CD4-positive, alpha-beta T cell (primary cell): ENCODE measurements around the gene VWA1. TPM values are rescaled to one million over a fixed set of nuclear protein-coding genes. Genes with fewer than 3 reads are reported as not detected.
"Not testable (repeated sequence)": the region's sequence is repeated elsewhere in the genome, so short reads cannot be mapped to it uniquely, and the experiment has no call there.

Source experiments
- ATAC-seq: fragments of 200-7000 bp; cut with Tn5 transposase; one replicate; pipeline ENCODE4 v1.10.0; 2022; ENCODE audit warnings: mild to moderate bottlenecking; ENCODE audit not compliant: poor library complexity
- CTCF ChIA-PET: fragments of 350-600 bp; sonication (Branson Sonifier 250); formaldehyde crosslinking; loops from one replicate; lab custom pipeline; 2021; ENCODE audit warnings: antibody characterized with exemption, inconsistent platforms; lab: Charles Lee
- POLR2A ChIA-PET: fragments of 350-600 bp; sonication (Branson Sonifier 250); formaldehyde crosslinking; loops from one replicate; lab custom pipeline; 2021; ENCODE audit warnings: antibody characterized with exemption, inconsistent platforms; lab: Charles Lee
- DNase-seq, 14 experiments: peaks; one replicate each; pipeline ENCODE4 v3.0.0-alpha.2; 2013 to 2020; ENCODE audit warnings: mixed read lengths in 2 of 14
- H3K27ac ChIP-seq, 2 donors: one replicate each; pipeline versions ENCODE4 v1.5.1 to v1.7.0; 2013; ENCODE audit warnings: low read length in 2 of 2, low read depth in 1 of 2, mild to moderate bottlenecking in 1 of 2
- H3K27me3 ChIP-seq, 2 experiments: 1 replicate in 1 of 2; 2 replicates in 1 of 2; pipeline versions ENCODE4 v1.6.1 to v1.7.0; 2013; ENCODE audit warnings: low read length in 2 of 2, control low read depth in 1 of 2, mild to moderate bottlenecking in 1 of 2, moderate library complexity in 1 of 2; ENCODE audit not compliant: insufficient read depth in 2 of 2, control insufficient read depth in 1 of 2
- H3K36me3 ChIP-seq: one replicate; pipeline ENCODE4 v1.6.1; 2013; ENCODE audit warnings: low read length, control low read depth; ENCODE audit not compliant: insufficient read depth
- H3K4me1 ChIP-seq: one replicate; pipeline ENCODE4 v1.6.1; 2013; ENCODE audit warnings: low read length, control low read depth; ENCODE audit not compliant: insufficient read depth
- H3K4me3 ChIP-seq: one replicate; pipeline ENCODE4 v1.5.1; 2013; ENCODE audit warnings: mild to moderate bottlenecking, low read length, moderate library complexity
- H3K9me3 ChIP-seq, 2 experiments: 1 replicate in 1 of 2; 2 replicates in 1 of 2; pipeline versions ENCODE4 v1.6.1 to v1.7.0; 2013; ENCODE audit warnings: low read length in 2 of 2, mild to moderate bottlenecking in 2 of 2, control low read depth in 1 of 2, moderate library complexity in 1 of 2; ENCODE audit not compliant: control insufficient read depth in 1 of 2, insufficient read depth in 1 of 2
- H3K27ac Mint-ChIP-seq: one replicate; pipeline ENCODE4 v1.8.0; 2020; ENCODE audit warnings: mixed read lengths
- H3K27me3 Mint-ChIP-seq: one replicate; pipeline ENCODE4 v1.8.0; 2021; ENCODE audit warnings: mixed read lengths
- H3K36me3 Mint-ChIP-seq: one replicate; pipeline ENCODE4 v1.8.0; 2021; ENCODE audit warnings: low read depth, mixed read lengths
- H3K4me1 Mint-ChIP-seq: one replicate; pipeline ENCODE4 v1.8.0; 2021; ENCODE audit warnings: low read depth, mixed read lengths
- H3K4me3 Mint-ChIP-seq: one replicate; pipeline ENCODE4 v1.8.0; 2020; ENCODE audit warnings: mild to moderate bottlenecking, mixed read lengths
- H3K9me3 Mint-ChIP-seq: one replicate; pipeline ENCODE4 v1.8.0; 2020; ENCODE audit warnings: mixed read lengths
- intact Hi-C, 2 experiments: fragments of 100-400 bp; cut with DNase I in 1 of 2; cut with micrococcal nuclease in 1 of 2; formaldehyde crosslinking; loops; one replicate each; pipeline versions ENCODE4 v1.15.1 to v1.9.0; 2023 to 2025; cut with DNase I, micrococcal nuclease
- total RNA-seq, 174 experiments: library from RNA in 2 of 174; stranded (reverse) in 2 of 174; gene quantifications; one replicate each; pipeline ENCODE4 v1.2.3 and lab custom pipeline; 2021 to 2026
- TF ChIP-seq, protein P1 (sequence below): fragments of 200-600 bp; IDR thresholded peaks from one replicate; pipeline ENCODE4 v1.8.0; 2022; ENCODE audit warnings: antibody characterized with exemption, mild to moderate bottlenecking

VWA1 gene
- total RNA-seq, 2 experiments from 2014 or later = not detected

DNA sequence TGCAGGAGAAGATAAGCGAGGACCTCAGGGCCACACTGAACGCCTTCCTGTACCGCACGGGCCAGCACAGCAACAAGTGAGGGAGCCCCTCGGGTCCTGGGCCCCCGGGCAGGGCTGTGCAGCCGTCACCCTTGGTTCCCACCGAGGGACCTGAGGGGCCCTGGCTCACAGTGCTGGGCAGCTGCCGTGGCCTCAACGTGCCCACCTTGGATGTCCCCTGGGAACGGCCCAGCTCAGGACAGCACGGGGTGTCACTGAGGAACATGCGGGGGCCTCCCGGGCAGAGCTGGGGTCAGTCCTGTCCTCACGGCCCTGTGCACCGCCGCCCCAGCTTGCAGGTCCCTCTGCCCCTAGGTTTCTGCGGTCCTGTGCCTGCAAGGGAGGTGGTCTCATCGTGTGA, 23.7 kb downstream of the VWA1 start:
- H3K9me3 ChIP-seq, H3K4me3 ChIP-seq, H3K4me3 Mint-ChIP-seq, H3K9me3 Mint-ChIP-seq, H3K4me1 Mint-ChIP-seq, H3K27ac Mint-ChIP-seq, H3K4me1 ChIP-seq, intact Hi-C loops, POLR2A ChIA-PET, CTCF ChIA-PET, H3K36me3 Mint-ChIP-seq, H3K27me3 Mint-ChIP-seq, H3K27me3 ChIP-seq, ATAC-seq, DNase-seq, H3K27ac ChIP-seq, H3K36me3 ChIP-seq: not testable (repeated sequence)

DNA sequence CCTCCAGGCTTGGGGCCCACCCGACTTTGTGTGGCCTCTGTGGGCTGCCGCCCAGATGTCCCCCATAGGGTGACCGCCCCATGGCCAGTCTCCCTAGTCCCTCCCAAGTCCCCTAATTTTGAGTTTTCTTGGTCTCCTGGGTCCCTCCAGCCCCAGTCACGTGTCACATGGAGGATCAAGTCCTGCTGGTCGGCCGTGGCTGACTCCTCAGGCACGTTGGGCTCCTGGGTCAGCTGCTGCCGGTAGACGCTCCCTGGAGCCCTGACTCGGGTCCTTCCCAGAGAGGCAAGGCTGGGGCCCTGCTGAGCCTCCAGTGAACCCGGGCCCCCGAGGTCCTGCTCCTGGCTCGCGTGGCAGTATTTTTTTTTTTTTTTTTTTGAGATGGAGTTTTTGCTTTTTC, 24.2 kb downstream of the VWA1 start:
- intact Hi-C loops, POLR2A ChIA-PET, H3K27ac ChIP-seq, H3K9me3 Mint-ChIP-seq, H3K4me1 Mint-ChIP-seq, H3K27ac Mint-ChIP-seq, H3K4me3 Mint-ChIP-seq, H3K9me3 ChIP-seq, H3K27me3 ChIP-seq, ATAC-seq, H3K36me3 ChIP-seq, H3K4me3 ChIP-seq, H3K36me3 Mint-ChIP-seq, H3K27me3 Mint-ChIP-seq, DNase-seq, H3K4me1 ChIP-seq, CTCF ChIA-PET: not testable (repeated sequence)

- intact Hi-C loops = no loop called here
- no peak overlapping the region for H3K27ac Mint-ChIP-seq
- peaks cover 5% of the 10 kb centered on the region for H3K4me1 ChIP-seq
- H3K36me3 Mint-ChIP-seq = no peaks in the 10 kb centered on the region
- ATAC-seq (no peak), DNase-seq (no peak)
- H3K9me3 ChIP-seq = peaks cover 0 to 7% of the 10 kb centered on the region in 2 experiments
- ChIA-PET CTCF (no interaction called here), POLR2A (no interaction called here)
- no peaks in the 10 kb centered on the region for H3K9me3 Mint-ChIP-seq
- H3K27me3 ChIP-seq = no peaks in the 10 kb centered on the region
- H3K4me3 ChIP-seq = no peak overlapping the region
- H3K4me1 Mint-ChIP-seq = no peaks in the 10 kb centered on the region
- H3K27me3 Mint-ChIP-seq = peaks cover 4% of the 10 kb centered on the region
- H3K36me3 ChIP-seq = no peaks in the 10 kb centered on the region
- TF ChIP-seq, protein P1, sequence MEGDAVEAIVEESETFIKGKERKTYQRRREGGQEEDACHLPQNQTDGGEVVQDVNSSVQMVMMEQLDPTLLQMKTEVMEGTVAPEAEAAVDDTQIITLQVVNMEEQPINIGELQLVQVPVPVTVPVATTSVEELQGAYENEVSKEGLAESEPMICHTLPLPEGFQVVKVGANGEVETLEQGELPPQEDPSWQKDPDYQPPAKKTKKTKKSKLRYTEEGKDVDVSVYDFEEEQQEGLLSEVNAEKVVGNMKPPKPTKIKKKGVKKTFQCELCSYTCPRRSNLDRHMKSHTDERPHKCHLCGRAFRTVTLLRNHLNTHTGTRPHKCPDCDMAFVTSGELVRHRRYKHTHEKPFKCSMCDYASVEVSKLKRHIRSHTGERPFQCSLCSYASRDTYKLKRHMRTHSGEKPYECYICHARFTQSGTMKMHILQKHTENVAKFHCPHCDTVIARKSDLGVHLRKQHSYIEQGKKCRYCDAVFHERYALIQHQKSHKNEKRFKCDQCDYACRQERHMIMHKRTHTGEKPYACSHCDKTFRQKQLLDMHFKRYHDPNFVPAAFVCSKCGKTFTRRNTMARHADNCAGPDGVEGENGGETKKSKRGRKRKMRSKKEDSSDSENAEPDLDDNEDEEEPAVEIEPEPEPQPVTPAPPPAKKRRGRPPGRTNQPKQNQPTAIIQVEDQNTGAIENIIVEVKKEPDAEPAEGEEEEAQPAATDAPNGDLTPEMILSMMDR = no peak
- H3K27ac ChIP-seq = no peak overlapping the region
- no peak overlapping the region for H3K4me3 Mint-ChIP-seq
Observed at GRCh38 chr1:1460540-1461130, 25.1 kb downstream of the VWA1 start.

DNA sequence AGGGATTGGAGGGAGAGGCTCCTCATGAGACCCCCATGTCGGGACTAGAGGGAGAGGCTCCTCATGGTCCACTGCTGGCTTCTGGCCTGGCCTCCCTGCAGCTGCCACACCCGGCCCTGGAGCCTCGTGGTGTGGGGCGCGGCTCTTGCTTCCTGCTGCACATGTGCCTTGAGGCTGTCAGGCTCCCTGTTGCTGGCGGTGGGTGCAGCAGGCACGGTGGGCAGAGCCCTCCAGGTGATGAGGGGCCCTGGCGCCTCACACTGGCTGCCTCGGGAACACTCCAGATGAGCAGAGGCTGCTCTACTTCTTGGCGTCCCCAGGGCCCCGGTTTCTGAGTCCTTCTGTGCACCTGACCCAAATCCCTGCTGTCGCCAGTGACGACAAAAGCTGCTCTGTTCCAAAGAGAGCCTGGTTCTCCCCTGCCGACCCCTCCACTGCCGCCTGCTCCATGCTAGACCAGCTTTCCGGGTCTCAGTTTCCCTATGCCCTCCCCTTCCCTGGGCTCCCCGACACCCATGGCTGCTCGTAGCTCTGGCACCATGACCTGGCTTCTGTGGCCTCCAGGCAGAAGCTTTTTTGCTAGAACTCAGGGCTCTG, 26.3 kb downstream of the VWA1 start:
- no peaks in the 10 kb centered on the region for H3K27me3 ChIP-seq
- intact Hi-C loops = no loop called here
- Mint-ChIP-seq H3K4me3 (no peak overlapping the region), H3K4me1 (no peaks in the 10 kb centered on the region), H3K9me3 (no peaks in the 10 kb centered on the region), H3K27ac (no peak overlapping the region), H3K27me3 (peaks cover 4% of the 10 kb centered on the region), H3K36me3 (no peaks in the 10 kb centered on the region)
- TF ChIP-seq, protein P1 = no peak
- H3K4me1 ChIP-seq = peaks cover 5% of the 10 kb centered on the region
- DNase-seq (no peak), ATAC-seq (no peak)
- ChIA-PET POLR2A (interaction anchor here (0.9 kb wide), 1 partner anchor 43 kb away, joined by 4 read pairs; no protein-coding TSS in a partner anchor), CTCF (no interaction called here)
- H3K4me3 ChIP-seq = no peak overlapping the region
- H3K27ac ChIP-seq = no peak overlapping the region
- peaks cover 0 to 7% of the 10 kb centered on the region in 2 experiments for H3K9me3 ChIP-seq
- no peaks in the 10 kb centered on the region for H3K36me3 ChIP-seq
